GM03348 (cell line): ENCODE measurements around the gene SH2D5.
"Not testable (repeated sequence)": the region's sequence is repeated elsewhere in the genome, so short reads cannot be mapped to it uniquely, and the experiment has no call there.

Experiments used
- DNase-seq: peaks from one replicate; pipeline ENCODE4 v3.0.0; 2012; ENCODE audit warnings: low spot score

SH2D5 gene

DNA sequence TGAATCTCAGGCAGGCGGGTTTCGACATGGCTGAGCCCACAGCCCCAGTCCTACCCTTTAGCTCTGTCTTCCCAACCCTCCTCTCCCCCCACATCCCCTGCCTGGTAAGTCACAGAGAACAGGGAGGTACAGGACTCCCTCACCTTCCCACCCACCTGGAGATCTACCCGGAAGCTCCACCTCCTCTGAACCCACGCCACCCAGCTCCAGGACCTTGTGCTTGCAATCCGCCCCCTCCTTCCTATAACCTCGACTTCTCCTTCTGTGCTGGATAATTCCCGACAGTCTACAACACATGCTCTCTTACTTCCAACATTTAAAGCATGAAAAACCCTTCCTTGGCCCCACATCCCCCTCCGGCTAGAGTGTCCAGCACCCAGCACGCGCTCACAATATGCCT, 37.0 kb downstream of the SH2D5 start:
- DNase-seq, result no peak

DNA sequence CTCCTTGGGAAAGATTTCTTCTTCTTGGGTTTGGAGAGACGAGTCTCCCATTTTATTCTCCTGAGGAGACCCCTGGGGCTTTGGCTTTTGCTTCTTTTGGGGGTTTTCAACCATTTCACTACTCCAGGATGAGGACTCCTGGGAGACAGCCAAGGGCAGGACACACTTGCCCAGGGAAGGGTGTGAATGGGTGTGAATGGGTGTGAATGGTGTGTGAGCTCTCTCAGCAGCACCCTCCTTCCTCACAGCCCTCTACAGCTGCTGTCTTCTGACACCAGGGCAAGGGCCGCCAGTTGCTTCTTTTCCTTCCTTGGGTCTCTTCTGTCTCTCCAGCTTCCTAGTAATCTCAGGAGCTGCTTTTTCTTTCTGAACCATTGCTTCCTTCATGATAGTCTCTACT, 38.9 kb downstream of the SH2D5 start:
- DNase-seq, result no peak

GRCh38 chr1:20691872-20692271, 40.6 kb downstream of the SH2D5 start:
- no peak for DNase-seq

DNA sequence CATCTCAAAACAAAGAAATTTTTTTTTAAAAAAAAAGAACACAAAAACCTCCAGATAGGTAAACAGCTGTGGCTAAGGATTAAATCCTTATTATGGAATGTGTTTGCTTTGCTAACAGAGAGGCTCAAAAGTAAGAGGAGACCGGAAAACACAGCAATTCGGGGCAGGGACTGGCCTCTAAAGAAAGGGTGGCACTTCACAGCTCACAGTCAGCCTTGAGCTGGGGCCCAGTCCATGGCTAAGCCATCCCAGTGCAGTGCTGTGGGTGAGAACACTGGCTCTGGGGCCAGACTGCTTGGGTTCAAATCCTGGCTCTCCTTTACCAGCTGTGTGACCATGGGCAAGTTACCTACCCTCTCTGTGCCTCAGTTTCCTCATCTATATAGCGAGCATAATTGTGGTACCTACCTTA, 42.9 kb downstream of the SH2D5 start:
- no peak for DNase-seq

DNA sequence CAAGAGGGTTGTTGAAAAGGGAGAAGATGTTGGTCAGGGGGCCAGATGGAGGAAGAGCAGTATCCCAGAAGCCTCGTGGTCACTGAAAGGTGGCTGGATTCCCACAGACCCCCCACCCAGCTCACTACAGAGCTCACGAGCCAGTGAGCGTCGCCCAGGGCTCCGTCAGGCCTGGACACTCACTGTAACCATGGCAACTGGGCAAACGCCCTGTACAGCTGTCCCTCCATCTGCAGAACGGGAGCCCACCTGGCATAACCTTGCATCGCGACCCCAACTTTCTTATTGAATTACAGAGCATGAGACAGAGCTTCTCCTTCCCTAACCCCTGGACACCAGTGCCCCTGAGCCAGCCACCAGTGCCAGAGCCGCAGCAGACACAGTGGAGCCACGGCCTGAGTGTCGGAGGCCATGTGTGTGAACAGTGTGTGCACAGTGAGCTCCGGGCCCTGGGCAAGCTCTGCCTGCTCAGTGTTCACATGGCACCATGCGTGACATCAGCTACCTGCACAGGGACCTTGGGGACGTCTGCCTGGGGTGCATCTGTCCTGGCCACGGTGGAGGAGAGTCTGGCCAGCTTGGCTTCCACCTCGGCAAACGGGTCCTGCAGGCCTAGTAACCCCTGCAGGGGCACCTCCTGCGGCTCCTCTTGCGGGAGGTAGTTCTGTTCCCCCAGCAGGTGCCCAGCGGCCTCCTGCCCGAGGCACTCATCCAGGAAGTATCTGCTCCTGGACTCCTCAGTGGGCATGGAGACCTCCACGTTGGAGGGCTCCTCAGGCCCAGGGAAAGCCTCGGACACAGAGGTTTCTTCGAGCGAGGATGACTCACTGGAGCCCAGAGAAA, 45.4 kb downstream of the SH2D5 start:
- no peak for DNase-seq

DNA sequence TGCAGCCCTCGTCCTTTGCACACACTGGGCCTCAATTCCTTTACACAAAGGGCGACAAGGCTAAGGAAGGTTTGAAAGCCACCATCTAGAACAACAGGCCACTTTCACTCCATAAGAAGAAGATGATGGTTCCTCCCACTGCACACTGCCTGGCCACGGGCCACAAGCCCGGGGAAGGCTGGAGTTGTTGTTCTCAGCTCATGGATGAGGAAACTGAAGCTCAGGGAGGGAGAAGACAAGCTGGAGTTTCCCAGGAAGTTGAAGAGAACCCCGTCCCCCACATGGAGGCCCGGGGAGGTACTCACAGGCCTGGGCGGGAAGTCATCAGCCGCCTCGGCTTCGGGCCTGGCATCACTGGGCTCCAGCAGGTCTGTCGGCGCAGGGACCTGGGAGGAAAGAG, 46.8 kb downstream of the SH2D5 start:
- DNase-seq, result no peak

GRCh38 chr1:20685099-20685662, 47.3 kb downstream of the SH2D5 start:
- DNase-seq, result no peak

DNA sequence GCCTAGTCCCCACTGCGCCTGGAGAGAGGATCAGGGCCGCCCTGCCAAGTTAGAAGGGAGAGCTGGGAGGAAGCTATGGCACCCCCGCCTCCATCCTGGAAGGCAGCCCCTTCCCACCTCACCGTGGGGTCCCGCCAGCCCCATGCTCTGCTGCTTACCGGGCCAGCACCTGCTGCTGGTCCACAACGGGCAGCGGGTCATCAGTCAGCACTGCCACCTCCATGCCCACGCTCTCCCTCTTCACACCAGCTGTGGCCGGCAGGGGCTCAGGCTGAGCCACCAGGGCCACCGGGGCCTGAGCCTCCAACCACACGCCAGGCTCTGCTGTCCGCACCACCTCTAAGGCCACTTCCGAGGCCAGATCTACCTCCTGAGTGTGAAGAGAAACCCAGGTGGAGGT, 47.9 kb downstream of the SH2D5 start:
- DNase-seq, result no peak

DNA sequence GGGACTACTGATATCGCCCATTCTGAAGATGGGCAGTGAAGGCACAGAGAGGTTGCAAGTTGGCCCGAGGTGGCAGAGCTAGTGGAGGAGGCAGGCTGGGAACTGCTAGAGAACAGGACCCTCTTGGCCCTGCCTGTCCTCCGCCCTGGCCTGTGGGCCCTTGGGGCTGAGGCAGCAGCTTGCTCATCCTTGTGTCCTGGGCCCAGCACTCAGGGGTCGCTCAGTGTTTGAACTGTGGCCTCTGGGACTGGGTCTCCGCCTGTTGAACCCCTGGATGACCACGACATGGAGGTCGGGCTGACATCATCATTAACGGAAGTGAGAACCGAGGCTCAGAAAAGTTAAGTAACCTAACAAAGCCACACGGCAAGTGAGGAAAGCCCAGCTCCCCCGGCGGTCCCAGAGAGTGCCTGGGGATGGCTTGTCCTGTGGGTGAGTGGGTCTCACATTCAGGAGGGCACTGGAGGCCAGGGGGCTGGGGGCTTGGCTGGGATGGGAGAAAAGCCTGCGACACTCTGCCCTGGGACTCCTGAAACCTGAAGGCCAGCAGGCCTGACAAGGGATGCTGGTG, 48.4 kb downstream of the SH2D5 start:
- no peak for DNase-seq

DNA sequence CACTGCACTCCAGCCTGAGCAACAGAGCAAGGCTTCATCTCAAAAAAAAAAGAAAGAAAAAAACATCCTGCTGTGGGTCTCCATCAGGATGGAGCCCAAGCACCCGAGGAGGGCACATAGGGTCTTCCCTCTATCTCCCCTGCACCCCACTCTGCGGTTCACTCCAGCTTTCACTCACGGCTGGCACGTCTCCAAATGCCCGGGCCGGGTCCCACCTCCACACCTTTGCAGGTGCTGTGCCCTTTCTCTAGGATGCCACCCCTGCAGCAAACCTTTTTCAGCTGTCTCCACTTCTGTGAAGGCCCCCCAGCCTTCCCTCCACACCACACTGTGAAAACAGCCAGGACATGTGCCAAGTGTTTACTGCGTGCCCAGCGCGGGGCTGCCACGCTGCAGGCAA, 48.9 kb downstream of the SH2D5 start:
- DNase-seq, result no peak

GRCh38 chr1:20682571-20683236, 49.8 kb downstream of the SH2D5 start:
- DNase-seq, result no peak

GRCh38 chr1:20681999-20682398, 50.5 kb downstream of the SH2D5 start:
- no peak for DNase-seq

DNA sequence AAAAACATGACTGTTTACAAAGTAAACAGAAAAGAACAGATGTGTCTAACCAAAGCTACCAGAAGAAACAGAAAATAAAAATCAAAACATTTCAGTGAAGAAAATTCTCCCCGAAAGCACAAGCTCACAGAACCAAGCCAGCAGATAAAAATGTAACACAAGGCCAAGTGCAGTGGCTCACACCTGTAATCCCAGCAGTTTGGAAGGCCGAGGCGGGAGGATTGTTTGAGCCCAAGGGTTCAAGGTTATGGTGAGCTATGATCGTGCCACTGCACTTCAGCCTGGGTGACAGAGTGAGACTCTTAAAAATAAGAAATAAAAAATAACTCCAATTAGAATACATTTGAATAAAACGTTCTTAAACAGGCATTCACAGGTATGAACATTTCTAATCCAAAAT, 52.2 kb downstream of the SH2D5 start:
- no peak for DNase-seq

- DNase-seq, result no peak
Observed at GRCh38 chr1:20678599-20678998, 53.9 kb downstream of the SH2D5 start.

- not testable (repeated sequence) for DNase-seq
Observed at GRCh38 chr1:20673626-20674025, 58.9 kb downstream of the SH2D5 start.

DNA sequence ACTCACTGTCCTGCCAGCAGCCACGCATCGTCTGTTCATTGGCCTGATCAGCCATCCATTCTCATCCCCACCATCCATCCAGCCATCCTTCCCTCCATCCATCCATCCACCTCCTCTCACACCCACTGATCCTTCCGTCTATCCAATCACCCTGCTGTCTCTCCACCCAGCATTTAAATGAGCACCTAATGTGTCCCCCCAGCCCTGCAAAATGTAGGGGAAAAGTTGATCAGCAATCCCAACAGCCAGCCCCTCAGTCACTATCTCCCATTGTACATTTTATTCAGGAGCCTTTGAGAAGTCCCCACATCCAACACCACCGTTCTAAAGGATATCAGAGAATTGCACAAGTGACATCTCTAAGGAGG, 60.3 kb downstream of the SH2D5 start:
- no peak for DNase-seq

DNA sequence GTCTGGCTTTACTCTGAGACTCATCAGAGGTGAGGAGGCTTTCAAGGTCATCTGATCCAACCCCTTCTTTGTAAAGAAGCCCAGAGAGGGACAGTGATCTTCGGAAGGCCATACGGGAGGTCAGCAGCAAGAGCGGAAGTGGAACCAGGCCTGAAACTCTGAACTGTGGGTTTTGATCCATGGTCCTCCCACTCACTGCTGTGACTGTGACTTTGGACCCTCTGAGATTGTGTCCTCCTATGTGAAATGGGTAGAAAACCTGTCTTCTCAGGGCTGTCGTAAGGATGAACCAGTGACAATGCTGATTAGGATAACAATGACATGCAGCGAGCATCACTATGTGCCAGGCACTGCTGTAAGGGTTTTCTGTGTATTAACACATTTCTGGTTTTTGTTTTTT, 61.6 kb downstream of the SH2D5 start:
- DNase-seq, result no peak
